ENCODE data around the gene C19orf25. TPM values are rescaled to one million over a fixed set of nuclear protein-coding genes. Genes with fewer than 3 reads are reported as not detected.

The C19orf25 gene
- total and polyA plus RNA-seq, 2 of the 13 experiments (the other 11 are each of a cell fraction or from before 2014, with no cell fraction given) = 14.2 to 32.4 TPM

- TF ChIP-seq HINFP (CRISPR knock-in tag; IDR thresholded peaks at IDR 0.05; ENCODE audit: low read depth) (0 out of 2 replicates have a peak, but pooled peaks have one; percentile 34), RBFOX2 (IDR thresholded peaks at IDR 0.05; ENCODE audit: low read depth, low read length) (peak; percentile 65), ZNF556 (CRISPR knock-in tag; IDR thresholded peaks at IDR 0.05; ENCODE audit: borderline replicate concordance) (peak; percentile 75; the same call in 1 of the 2 replicates), ZNF263 (CRISPR knock-in tag; IDR thresholded peaks at IDR 0.05) (peak; percentile 89), CHCHD3 (CRISPR knock-in tag; IDR thresholded peaks at IDR 0.05) (no peak), FOXK1 (CRISPR knock-in tag; IDR thresholded peaks at IDR 0.05; ENCODE audit: borderline replicate concordance, low read depth) (peak; percentile 55; the same call in 1 of the 2 replicates), ZNF569 (CRISPR knock-in tag; IDR thresholded peaks at IDR 0.05; ENCODE audit: borderline replicate concordance) (no peak), FOXP1 (IDR thresholded peaks at IDR 0.05) (no peak), FOXP1 (CRISPR knock-in tag; IDR thresholded peaks at IDR 0.05) (peak; percentile 46; the same call in 1 of the 2 replicates), POLR2A (IDR thresholded peaks at IDR 0.05; ENCODE audit: insufficient read depth in 1 of 2, low read depth in 2 of 2, low read length in 2 of 2) (peak in 1 of 2 experiments; percentile 14; a peak in 2 of 4 replicates), ATAD3A (CRISPR knock-in tag; IDR thresholded peaks at IDR 0.05) (no peak), ZNF674 (CRISPR knock-in tag; IDR thresholded peaks at IDR 0.05; ENCODE audit: low read depth) (no peak), ZNF281 (CRISPR knock-in tag; IDR thresholded peaks at IDR 0.05; ENCODE audit: borderline replicate concordance) (peak; percentile 86; the same call in 1 of the 2 replicates), YY1 (IDR thresholded peaks at IDR 0.05; ENCODE audit: insufficient read depth, insufficient replicate concordance, low read depth, low read length) (peak; percentile 30), ZNF326 (CRISPR knock-in tag; IDR thresholded peaks at IDR 0.05; ENCODE audit: borderline replicate concordance) (peak; percentile 60; the same call in 1 of the 2 replicates), ZC3H13 (CRISPR knock-in tag; IDR thresholded peaks at IDR 0.05) (0 out of 2 replicates have a peak, but pooled peaks have one; percentile 59), ZSCAN5A (CRISPR knock-in tag; IDR thresholded peaks at IDR 0.05; ENCODE audit: borderline replicate concordance) (no peak), POLR2AphosphoS2 (IDR thresholded peaks at IDR 0.05; ENCODE audit: low read depth, low read length) (no peak), HNF4G (IDR thresholded peaks at IDR 0.05; ENCODE audit: borderline replicate concordance, low read depth, low read length) (peak; percentile 93), HNF4G (CRISPR knock-in tag; IDR thresholded peaks at IDR 0.05; ENCODE audit: borderline replicate concordance, low read depth) (peak; percentile 91), ZNF652 (CRISPR knock-in tag; IDR thresholded peaks at IDR 0.05; ENCODE audit: borderline replicate concordance, low read depth) (no peak), ZNF772 (CRISPR knock-in tag; IDR thresholded peaks at IDR 0.05) (peak; percentile 81; the same call in 1 of the 2 replicates), GATAD1 (CRISPR knock-in tag; IDR thresholded peaks at IDR 0.05) (0 out of 2 replicates have a peak, but pooled peaks have one; percentile 39), PPARG (CRISPR knock-in tag; conservative IDR thresholded peaks at IDR 0.05) (0 out of 2 replicates have a peak, but pooled peaks have one; percentile 21)
Measured at GRCh38 chr19:1424192-1424955, 54.6 kb downstream of the C19orf25 start (continued).
